Hepatocyte (in vitro differentiated cells): ENCODE results near the gene MUC4. TPM values are rescaled to one million over a fixed set of nuclear protein-coding genes. Genes with fewer than 3 reads are reported as not detected.

Experiments
- DNase-seq: peaks from one replicate; pipeline ENCODE4 v3.0.0-alpha.2; 2016; ENCODE audit warnings: low spot score
- H2AFZ ChIP-seq: fragments of 200-600 bp; sonication (generic); 2 replicates; pipeline ENCODE4 v1.6.0; 2016; ENCODE audit warnings: antibody characterized with exemption, mild to moderate bottlenecking
- H3K27ac ChIP-seq: fragments of 200-600 bp; sonication (generic); 2 replicates; pipeline ENCODE4 v1.5.1; 2016; ENCODE audit warnings: mild to moderate bottlenecking
- H3K27me3 ChIP-seq: fragments of 200-600 bp; sonication (generic); 2 replicates; pipeline ENCODE4 v1.6.1; 2016
- H3K36me3 ChIP-seq: fragments of 200-600 bp; sonication (generic); replicated peaks from 2 replicates; pipeline ENCODE4 v1.5.1; 2016; ENCODE audit warnings: low read depth; ENCODE audit not compliant: insufficient read depth
- H3K4me1 ChIP-seq: fragments of 200-600 bp; sonication (generic); 2 replicates; pipeline ENCODE4 v1.5.1; 2016; ENCODE audit warnings: mild to moderate bottlenecking, moderate library complexity; ENCODE audit not compliant: insufficient read depth
- H3K4me2 ChIP-seq: fragments of 200-600 bp; sonication (generic); 2 replicates; pipeline ENCODE4 v1.6.0; 2016
- H3K4me3 ChIP-seq: fragments of 200-600 bp; sonication (generic); 2 replicates; pipeline ENCODE4 v1.5.1; 2016; ENCODE audit warnings: mild to moderate bottlenecking
- H3K79me2 ChIP-seq: fragments of 200-600 bp; sonication (generic); 2 replicates; pipeline ENCODE4 v1.6.0; 2017; ENCODE audit warnings: mild to moderate bottlenecking
- H3K9me2 ChIP-seq: fragments of 200-600 bp; sonication (generic); replicated peaks from 2 replicates; pipeline ENCODE4 v1.6.0; 2017; ENCODE audit warnings: mild to moderate bottlenecking; ENCODE audit not compliant: insufficient read depth
- H3K9me3 ChIP-seq: fragments of 200-600 bp; sonication (generic); 2 replicates; pipeline ENCODE4 v1.5.1; 2016; ENCODE audit warnings: low read depth, mild to moderate bottlenecking
- H4K20me1 ChIP-seq: fragments of 200-600 bp; sonication (generic); 2 replicates; pipeline ENCODE4 v1.6.0; 2016; ENCODE audit warnings: mild to moderate bottlenecking; ENCODE audit not compliant: insufficient read depth, poor library complexity, severe bottlenecking
- EZH2 ChIP-seq: fragments of 200-600 bp; sonication (generic); IDR thresholded peaks from 2 replicates; pipeline ENCODE4 v1.6.1; 2016; ENCODE audit warnings: antibody characterized with exemption, mild to moderate bottlenecking, borderline replicate concordance
- EZH2phosphoT487 ChIP-seq: fragments of 200-600 bp; sonication (generic); IDR thresholded peaks from one replicate; pipeline ENCODE4 v1.6.1; 2018; ENCODE audit warnings: antibody characterized with exemption, mild to moderate bottlenecking, low read depth, moderate library complexity; ENCODE audit not compliant: unreplicated experiment, severe bottlenecking
- WGBS: methylation state at CpG from one replicate; pipeline ENCODE4 v1.1.6; 2016; ENCODE audit warnings: low lambda C conversion rate; ENCODE audit errors: missing lambda C conversion rate; 5-methylcytosine and 5-hydroxymethylcytosine counted together
- polyA plus RNA-seq: library from polyadenylated mRNA; unstranded; fragments of >200 nt; fragmentation: Nextera tagmentation; extraction: Ambion mirVana; gene quantifications from 2 replicates; pipeline ENCODE4 v1.2.1, GENCODE V29; 2016
- total RNA-seq: library from RNA; depleted of rRNA; stranded (reverse); fragments of >200 nt; gene quantifications from 2 replicates; pipeline ENCODE4 v1.2.3, GENCODE V29; 2014
- TF ChIP-seq, protein P1 (sequence below): fragments of 200-600 bp; sonication (generic); IDR thresholded peaks from 2 replicates; pipeline ENCODE4 v1.5.1; 2016; ENCODE audit warnings: antibody characterized with exemption, mild to moderate bottlenecking; ENCODE audit not compliant: poor library complexity

The MUC4 gene
- total and polyA plus RNA-seq, 2 experiments from 2014 or later, result 0.89 to 1.7 TPM

DNA sequence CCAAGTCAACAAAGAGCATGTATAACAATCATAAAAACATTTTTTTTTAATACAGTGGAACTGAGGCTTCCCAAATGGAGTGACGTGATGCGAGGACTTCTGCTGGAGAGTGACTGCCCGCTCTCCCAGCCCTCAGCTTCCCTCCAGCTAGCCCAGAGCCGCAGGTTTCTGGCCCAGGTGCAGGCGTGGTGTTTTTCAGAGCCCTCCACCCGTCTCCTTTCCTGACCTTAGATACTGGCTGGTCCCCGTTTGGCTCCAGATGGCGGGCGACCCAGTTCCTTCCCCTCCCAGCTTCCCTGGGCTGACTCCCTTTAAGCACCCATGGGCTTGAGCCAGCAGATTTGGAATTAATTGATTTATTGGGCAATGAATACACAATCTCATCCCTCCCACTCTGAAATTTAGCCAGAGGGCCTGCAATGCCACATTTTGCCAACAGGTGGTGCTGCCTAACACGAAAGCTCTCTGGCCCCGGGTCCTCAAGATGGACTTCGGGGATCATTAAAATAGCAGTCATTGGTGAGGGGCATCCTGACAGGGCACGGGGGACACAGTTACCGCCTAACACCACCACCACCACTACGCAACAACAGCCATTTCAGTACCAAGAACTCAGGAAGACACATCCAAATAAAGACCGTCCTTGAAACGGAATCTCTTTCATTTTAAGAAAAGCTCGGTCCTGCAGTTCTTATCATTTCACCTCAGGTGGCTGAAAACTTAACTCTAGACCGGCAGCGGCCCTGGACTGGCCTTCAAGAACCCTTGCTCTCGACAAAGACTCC is 47.5 kb upstream of the MUC4 start:
- Histone ChIP-seq H3K4me3 (no peak overlapping the region), H3K36me3 (no peaks in the 10 kb centered on the region), H2AFZ (no peak overlapping the region), H3K9me3 (no peaks in the 10 kb centered on the region), H3K79me2 (no peaks in the 10 kb centered on the region), H4K20me1 (no peaks in the 10 kb centered on the region), H3K4me2 (no peak overlapping the region), H3K4me1 (peaks cover 5% of the 10 kb centered on the region), H3K27ac (no peak overlapping the region), H3K27me3 (no peaks in the 10 kb centered on the region), H3K9me2 (no peaks in the 10 kb centered on the region)
- peak; percentile 75 for DNase-seq
- 35% methylated on average over 21 of the region's 21 CpGs for whole genome bisulfite sequencing
- TF ChIP-seq EZH2phosphoT487 (no peak), EZH2 (no peak)
- TF ChIP-seq, protein P1, sequence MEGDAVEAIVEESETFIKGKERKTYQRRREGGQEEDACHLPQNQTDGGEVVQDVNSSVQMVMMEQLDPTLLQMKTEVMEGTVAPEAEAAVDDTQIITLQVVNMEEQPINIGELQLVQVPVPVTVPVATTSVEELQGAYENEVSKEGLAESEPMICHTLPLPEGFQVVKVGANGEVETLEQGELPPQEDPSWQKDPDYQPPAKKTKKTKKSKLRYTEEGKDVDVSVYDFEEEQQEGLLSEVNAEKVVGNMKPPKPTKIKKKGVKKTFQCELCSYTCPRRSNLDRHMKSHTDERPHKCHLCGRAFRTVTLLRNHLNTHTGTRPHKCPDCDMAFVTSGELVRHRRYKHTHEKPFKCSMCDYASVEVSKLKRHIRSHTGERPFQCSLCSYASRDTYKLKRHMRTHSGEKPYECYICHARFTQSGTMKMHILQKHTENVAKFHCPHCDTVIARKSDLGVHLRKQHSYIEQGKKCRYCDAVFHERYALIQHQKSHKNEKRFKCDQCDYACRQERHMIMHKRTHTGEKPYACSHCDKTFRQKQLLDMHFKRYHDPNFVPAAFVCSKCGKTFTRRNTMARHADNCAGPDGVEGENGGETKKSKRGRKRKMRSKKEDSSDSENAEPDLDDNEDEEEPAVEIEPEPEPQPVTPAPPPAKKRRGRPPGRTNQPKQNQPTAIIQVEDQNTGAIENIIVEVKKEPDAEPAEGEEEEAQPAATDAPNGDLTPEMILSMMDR, result peak; percentile 84

DNA sequence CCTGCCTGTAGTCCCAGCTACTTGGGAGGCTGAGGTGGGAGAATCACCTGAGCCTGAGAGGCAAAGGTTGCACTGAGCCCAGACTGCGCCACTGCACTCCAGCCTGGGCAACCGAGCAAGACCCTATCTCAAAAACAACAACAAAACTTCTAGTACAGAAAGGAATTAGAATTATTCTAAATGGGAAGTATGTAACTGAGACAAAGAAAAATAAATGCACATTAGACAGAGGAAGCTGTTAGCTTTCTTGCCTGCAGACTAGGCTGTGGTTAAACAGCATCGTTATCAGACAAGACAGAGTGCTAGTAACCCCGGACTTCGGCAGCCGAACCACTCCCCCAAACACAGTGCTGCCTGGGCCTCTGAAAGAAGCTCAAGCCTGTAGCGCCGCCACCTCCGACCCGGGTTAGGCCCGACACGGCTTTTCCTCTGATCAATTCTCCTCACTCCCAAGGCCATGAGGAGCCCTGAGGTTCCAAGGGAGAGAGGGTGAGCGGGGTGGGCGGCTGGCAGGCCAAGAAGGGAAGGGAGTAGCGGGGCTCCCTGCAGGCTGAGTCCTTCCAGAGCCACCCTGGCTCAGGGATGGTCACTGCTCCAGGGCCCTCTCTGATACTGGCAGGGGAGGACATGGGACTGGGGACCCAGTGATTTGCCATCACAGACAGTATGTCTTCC is 44.8 kb upstream of the MUC4 start:
- H3K27me3 ChIP-seq, result no peaks in the 10 kb centered on the region
- WGBS, result 91% methylated on average over 15 of the region's 15 CpGs

GRCh38 chr3:195855471-195856409 is 44.0 kb upstream of the MUC4 start:
- Histone ChIP-seq H3K27me3 (no peaks in the 10 kb centered on the region), H3K4me3 (no peak overlapping the region), H3K4me2 (no peak overlapping the region), H3K79me2 (no peaks in the 10 kb centered on the region), H3K9me3 (no peaks in the 10 kb centered on the region), H3K9me2 (no peaks in the 10 kb centered on the region), H2AFZ (no peak overlapping the region), H3K4me1 (peaks cover 5% of the 10 kb centered on the region), H4K20me1 (no peaks in the 10 kb centered on the region), H3K36me3 (no peaks in the 10 kb centered on the region), H3K27ac (no peak overlapping the region)
- no peak for DNase-seq
- TF ChIP-seq, protein P1, result peak; percentile 11
- TF ChIP-seq EZH2phosphoT487 (no peak), EZH2 (no peak)
- 79% methylated on average over 13 of the region's 13 CpGs for WGBS

More for the DNA sequence above, 44.8 kb upstream of the MUC4 start:
- TF ChIP-seq EZH2phosphoT487, result no peak
- no peak for TF ChIP-seq EZH2
- TF ChIP-seq, protein P1, result no peak
- peaks cover 5% of the 10 kb centered on the region for H3K4me1 ChIP-seq
- no peak overlapping the region for H3K27ac ChIP-seq
- H3K4me3 ChIP-seq, result no peak overlapping the region
- no peaks in the 10 kb centered on the region for H4K20me1 ChIP-seq
- H3K79me2 ChIP-seq, result no peaks in the 10 kb centered on the region
- H2AFZ ChIP-seq, result no peak overlapping the region
- H3K36me3 ChIP-seq, result no peaks in the 10 kb centered on the region
- H3K9me2 ChIP-seq, result no peaks in the 10 kb centered on the region
- no peaks in the 10 kb centered on the region for H3K9me3 ChIP-seq
- no peak overlapping the region for H3K4me2 ChIP-seq
- no peak for DNase-seq
